Measurements from ENCODE around the gene LMX1B. TPM values are rescaled to one million over a fixed set of nuclear protein-coding genes. Genes with fewer than 3 reads are reported as not detected.

The LMX1B gene
- polyA plus RNA-seq, 1 experiment = not detected

DNA sequence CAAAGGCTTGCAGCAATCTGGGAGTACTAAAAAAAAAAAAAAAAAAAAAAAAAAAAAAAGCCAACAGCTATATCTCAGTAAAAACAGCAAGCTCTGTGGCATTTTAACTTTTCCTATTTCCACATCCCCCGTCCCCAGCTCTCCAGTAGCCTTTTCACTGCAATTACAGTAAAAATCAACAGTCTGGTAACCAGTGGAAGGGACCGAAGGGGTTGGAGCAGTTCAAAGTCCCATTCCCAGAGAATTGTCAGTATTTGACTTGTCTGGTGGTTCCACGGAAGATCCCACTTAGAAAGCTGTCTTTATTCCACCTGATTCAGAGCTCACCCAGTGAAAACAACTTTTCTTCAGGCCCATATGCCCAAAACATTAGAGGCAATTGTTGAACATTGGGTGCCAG is 119.3 kb downstream of the LMX1B start:
- no peak for DNase-seq (ENCODE audit: low read depth, low spot score)

DNA sequence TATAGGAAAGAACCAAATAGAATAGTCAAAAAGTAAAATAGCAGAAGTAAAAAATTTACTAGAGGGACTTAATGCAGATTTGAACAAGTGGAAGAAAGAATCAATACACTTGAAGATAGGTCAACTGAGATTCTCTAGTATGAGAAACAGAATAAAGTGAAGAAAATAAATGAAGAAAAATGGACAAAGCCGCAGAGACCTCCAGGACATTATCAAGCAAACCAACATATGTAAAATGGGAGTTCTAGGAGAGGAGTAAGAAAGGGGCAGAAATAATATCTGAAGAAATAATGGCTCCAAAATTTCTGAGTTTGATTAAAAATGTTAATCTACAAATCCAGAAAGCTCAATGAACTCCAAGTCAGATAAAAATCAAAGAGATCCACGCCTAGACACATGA is 121.1 kb downstream of the LMX1B start:
- Histone ChIP-seq H3K9me3 (ENCODE audit: control insufficient read depth, insufficient read depth, low read length) (peaks cover 3% of the 10 kb centered on the region; the same call in 1 of the 2 replicates), H3K27me3 (ENCODE audit: control insufficient read depth, insufficient read depth, low read length) (no peaks in the 10 kb centered on the region), H3K4me3 (ENCODE audit: low read depth, low read length) (no peak overlapping the region), H3K27ac (ENCODE audit: low read depth, low read length) (no peak overlapping the region)
- ChIA-PET POLR2A (no interaction called here), CTCF (interaction anchor here (1.1 kb wide), 1 partner anchor 47 kb away, joined by 3 read pairs; no protein-coding TSS in a partner anchor)
- DNase-seq (ENCODE audit: low read depth, low spot score) = no peak
- no peak for TF ChIP-seq CTCF (IDR thresholded peaks at IDR 0.05; ENCODE audit: low read depth, low read length)

More for the DNA sequence above, 119.3 kb downstream of the LMX1B start:
- Histone ChIP-seq H3K4me3 (ENCODE audit: low read depth, low read length) (no peak overlapping the region), H3K27me3 (ENCODE audit: control insufficient read depth, insufficient read depth, low read length) (no peaks in the 10 kb centered on the region), H3K27ac (ENCODE audit: low read depth, low read length) (no peak overlapping the region), H3K9me3 (ENCODE audit: control insufficient read depth, insufficient read depth, low read length) (peaks cover 3% of the 10 kb centered on the region; the same call in 1 of the 2 replicates)
- ChIA-PET CTCF (interaction anchor here (1.7 kb wide), 1 partner anchor 26 kb away, joined by 10 read pairs; no protein-coding TSS in a partner anchor), POLR2A (no interaction called here)
- TF ChIP-seq CTCF (IDR thresholded peaks at IDR 0.05; ENCODE audit: low read depth, low read length) = no peak

GRCh38 chr9:126735482-126735881 is 121.8 kb downstream of the LMX1B start:
- peaks cover 3% of the 10 kb centered on the region; the same call in 1 of the 2 replicates for H3K9me3 ChIP-seq (ENCODE audit: control insufficient read depth, insufficient read depth, low read length)
- DNase-seq (ENCODE audit: low read depth, low spot score) = no peak
- ChIA-PET CTCF (interaction anchor here (1.1 kb wide), 1 partner anchor 46 kb away, joined by 3 read pairs; no protein-coding TSS in a partner anchor), POLR2A (no interaction called here)
- H3K4me3 ChIP-seq (ENCODE audit: low read depth, low read length) = no peak overlapping the region
- H3K27me3 ChIP-seq (ENCODE audit: control insufficient read depth, insufficient read depth, low read length) = no peaks in the 10 kb centered on the region
- H3K27ac ChIP-seq (ENCODE audit: low read depth, low read length) = no peak overlapping the region
- no peak for TF ChIP-seq CTCF (IDR thresholded peaks at IDR 0.05; ENCODE audit: low read depth, low read length)

- no peak overlapping the region for H3K4me3 ChIP-seq (ENCODE audit: low read depth, low read length)
- POLR2A ChIA-PET = no interaction called here
These were observed 124.8 kb downstream of the LMX1B start for GRCh38 chr9:126738553-126738952.

More at GRCh38 chr9:126738553-126738952, 124.8 kb downstream of the LMX1B start:
- CTCF ChIA-PET = no interaction called here
- TF ChIP-seq CTCF (IDR thresholded peaks at IDR 0.05; ENCODE audit: low read depth, low read length) = no peak
- peaks cover 3% of the 10 kb centered on the region for H3K27me3 ChIP-seq (ENCODE audit: control insufficient read depth, insufficient read depth, low read length)
- H3K27ac ChIP-seq (ENCODE audit: low read depth, low read length) = no peak overlapping the region
- H3K9me3 ChIP-seq (ENCODE audit: control insufficient read depth, insufficient read depth, low read length) = peaks cover 3% of the 10 kb centered on the region; the same call in 1 of the 2 replicates
- no peak for DNase-seq (ENCODE audit: low read depth, low spot score)
